ENCODE results near the gene MLXIP. TPM values are rescaled to one million over a fixed set of nuclear protein-coding genes. Genes with fewer than 3 reads are reported as not detected.

Gene MLXIP
- total and polyA plus RNA-seq, 4 donors = 29.1 to 58.8 (median 38.8) TPM

DNA sequence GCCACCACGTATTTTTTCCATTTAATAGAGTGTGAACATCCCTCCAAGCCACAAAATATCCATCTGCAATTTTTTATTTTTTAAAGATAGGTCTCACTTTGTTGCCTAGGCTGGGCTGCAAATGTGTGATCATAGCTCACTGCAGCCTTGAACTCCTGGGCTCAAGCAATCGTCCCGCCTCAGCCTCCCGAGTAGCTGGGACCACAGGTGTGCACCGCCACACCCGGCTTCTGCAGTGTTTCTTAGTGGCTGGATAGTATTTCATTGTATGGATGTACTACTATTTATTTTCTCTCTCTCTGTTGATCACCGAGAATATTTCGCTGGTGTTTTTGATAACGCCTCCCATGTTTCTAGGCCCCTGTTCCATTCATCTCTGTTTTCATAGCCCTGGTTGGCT lies 17.5 kb downstream of the MLXIP start:
- H3K27ac ChIP-seq (ENCODE audit: low read depth in 1 of 2, low read length in 1 of 2) = peak overlapping the region in 1 of 2 donors; percentile 92
- peaks cover 22 to 87% (median 54%) of the 10 kb centered on the region in 5 donors for H3K4me1 ChIP-seq (ENCODE audit: control insufficient read depth in 5 of 5, insufficient read depth in 5 of 5, low read length in 5 of 5)
- 81 to 82% methylated on average over 9 of the region's 9 CpGs for WGBS, 2 donors
- no peaks in the 10 kb centered on the region for H3K36me3 ChIP-seq (ENCODE audit: control insufficient read depth in 4 of 4, insufficient read depth in 4 of 4, low read length in 4 of 4)
- ATAC-seq (ENCODE audit: insufficient read depth, low FRiP score) (no peak), DNase-seq (no peak)
- H3K9ac ChIP-seq (ENCODE audit: insufficient read depth in 1 of 2, low read length in 2 of 2) = no peak overlapping the region
- H3K9me3 ChIP-seq (ENCODE audit: control insufficient read depth in 4 of 4, insufficient read depth in 3 of 4, low read length in 3 of 4) = no peaks in the 10 kb centered on the region
- no peak overlapping the region for H3K4me3 ChIP-seq
- no peak for TF ChIP-seq CTCF (IDR thresholded peaks at IDR 0.05; ENCODE audit: control extremely low read depth, extremely low read depth)
- no peaks in the 10 kb centered on the region for H3K27me3 ChIP-seq (ENCODE audit: control insufficient read depth in 3 of 3, insufficient read depth in 3 of 3, low read length in 2 of 3)

DNA sequence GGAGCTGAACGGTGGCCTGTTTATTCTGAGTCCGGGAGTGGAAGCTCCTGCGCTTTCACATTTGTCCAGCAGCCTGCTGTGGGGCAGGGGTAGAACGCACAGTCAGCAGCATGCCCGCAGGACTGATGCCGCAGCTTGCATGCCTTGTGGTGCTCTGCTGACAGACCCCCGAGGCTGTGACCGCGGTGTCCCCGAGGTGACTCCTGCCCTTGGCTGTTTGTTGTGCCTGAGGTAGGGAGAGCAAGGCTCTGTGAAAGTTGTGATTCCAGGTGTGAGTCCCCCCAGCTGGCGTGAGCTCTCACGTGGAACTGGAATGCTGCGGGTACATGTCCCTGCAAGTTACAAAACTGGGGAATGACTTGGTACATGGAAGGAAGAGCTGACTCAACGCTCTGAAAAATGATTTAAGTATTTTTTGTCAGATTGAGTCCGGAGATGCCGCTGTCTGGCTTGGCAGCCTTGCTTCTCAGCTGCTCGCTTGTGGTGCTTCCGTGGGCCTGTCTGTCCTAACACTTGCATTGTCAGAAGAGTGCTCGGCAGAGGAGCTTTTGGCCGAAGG lies 18.1 kb downstream of the MLXIP start:
- Histone ChIP-seq H3K4me1 (ENCODE audit: control insufficient read depth in 5 of 5, insufficient read depth in 5 of 5, low read length in 5 of 5) (peaks cover 22 to 81% (median 54%) of the 10 kb centered on the region in 5 donors), H3K9ac (ENCODE audit: insufficient read depth in 1 of 2, low read length in 2 of 2) (peak overlapping the region in 1 of 2 donors; percentile 30), H3K36me3 (ENCODE audit: control insufficient read depth in 4 of 4, insufficient read depth in 4 of 4, low read length in 4 of 4) (no peaks in the 10 kb centered on the region), H3K27ac (ENCODE audit: low read depth in 1 of 2, low read length in 1 of 2) (peak overlapping the region; percentile 39 to 92), H3K9me3 (ENCODE audit: control insufficient read depth in 4 of 4, insufficient read depth in 3 of 4, low read length in 3 of 4) (no peaks in the 10 kb centered on the region), H3K4me3 (no peak overlapping the region), H3K27me3 (ENCODE audit: control insufficient read depth in 3 of 3, insufficient read depth in 3 of 3, low read length in 2 of 3) (no peaks in the 10 kb centered on the region)
- DNase-seq (peak in 2 of 3 donors; percentile 22 to 39), ATAC-seq (ENCODE audit: insufficient read depth, low FRiP score) (no peak)
- 70 to 72% methylated on average over 20 of the region's 20 CpGs for whole genome bisulfite sequencing, 2 donors
- no peak for TF ChIP-seq CTCF (IDR thresholded peaks at IDR 0.05; ENCODE audit: control extremely low read depth, extremely low read depth)

GRCh38 chr12:122097584-122097926 lies 19.0 kb downstream of the MLXIP start:
- Histone ChIP-seq H3K9me3 (ENCODE audit: control insufficient read depth in 4 of 4, insufficient read depth in 3 of 4, low read length in 3 of 4) (no peaks in the 10 kb centered on the region), H3K36me3 (ENCODE audit: control insufficient read depth in 4 of 4, insufficient read depth in 4 of 4, low read length in 4 of 4) (no peaks in the 10 kb centered on the region), H3K4me1 (ENCODE audit: control insufficient read depth in 5 of 5, insufficient read depth in 5 of 5, low read length in 5 of 5) (peaks cover 22 to 78% (median 53%) of the 10 kb centered on the region in 5 donors), H3K27me3 (ENCODE audit: control insufficient read depth in 3 of 3, insufficient read depth in 3 of 3, low read length in 2 of 3) (no peaks in the 10 kb centered on the region), H3K4me3 (no peak overlapping the region), H3K27ac (ENCODE audit: low read depth in 1 of 2, low read length in 1 of 2) (peak overlapping the region; percentile 73 to 92), H3K9ac (ENCODE audit: insufficient read depth in 1 of 2, low read length in 2 of 2) (peak overlapping the region in 1 of 2 donors; percentile 16)
- TF ChIP-seq CTCF (IDR thresholded peaks at IDR 0.05; ENCODE audit: control extremely low read depth, extremely low read depth) = no peak
- DNase-seq (no peak), ATAC-seq (ENCODE audit: insufficient read depth, low FRiP score) (no peak)
- WGBS, 2 donors = 47 to 58% methylated on average over 2 of the region's 2 CpGs

All from lung (tissue), 12 donors.